Uterus (tissue), 4 donors: ENCODE measurements around the gene BRINP3. TPM values are rescaled to one million over a fixed set of nuclear protein-coding genes. Genes with fewer than 3 reads are reported as not detected.

Experiments
- DNase-seq, 2 donors: peaks; one replicate each; pipeline ENCODE4 v3.0.0-alpha.2; 2019 to 2020
- H3K27ac ChIP-seq, 2 donors: fragments of 200-600 bp; sonication (generic); 1 replicate in 1 of 2; 2 replicates in 1 of 2; pipeline ENCODE4 v1.5.1; 2016 to 2018
- H3K27me3 ChIP-seq, 2 donors: fragments of 200-600 bp; sonication (generic); one replicate each; pipeline ENCODE4 v1.5.1; 2018 to 2019; ENCODE audit warnings: control low read depth in 1 of 2
- H3K36me3 ChIP-seq, 2 donors: fragments of 200-600 bp; sonication (generic); one replicate each; pipeline ENCODE4 v1.5.1; 2019; ENCODE audit warnings: control low read depth in 1 of 2
- H3K4me1 ChIP-seq, 2 donors: fragments of 200-600 bp; sonication (generic); one replicate each; pipeline ENCODE4 v1.5.1; 2018 to 2019; ENCODE audit warnings: control low read depth in 1 of 2
- H3K4me3 ChIP-seq, 2 donors: fragments of 200-600 bp; sonication (generic); 1 replicate in 1 of 2; 2 replicates in 1 of 2; pipeline ENCODE4 v1.5.1; 2018 to 2019; ENCODE audit warnings: mild to moderate bottlenecking in 1 of 2
- H3K9me3 ChIP-seq, 2 donors: fragments of 200-600 bp; sonication (generic); one replicate each; pipeline ENCODE4 v1.5.1; 2019; ENCODE audit warnings: control low read depth in 1 of 2
- CTCF ChIP-seq, 4 experiments: fragments of 200-600 bp in 2 of 4; fragments of 450-650 bp in 2 of 4; sonication (generic) in 2 of 4; IDR thresholded peaks; one replicate each; pipeline ENCODE4 v1.5.1; 2016 to 2019; ENCODE audit warnings: antibody characterized with exemption in 4 of 4, mild to moderate bottlenecking in 2 of 4, moderate library complexity in 1 of 4
- POLR2A ChIP-seq, 2 donors: fragments of 450-650 bp; IDR thresholded peaks; one replicate each; pipeline ENCODE4 v1.6.1; 2016; ENCODE audit warnings: antibody characterized with exemption in 2 of 2, mild to moderate bottlenecking in 1 of 2, moderate library complexity in 1 of 2
- intact Hi-C: fragments of 100-400 bp; cut with DNase I; formaldehyde crosslinking; loops from one replicate; pipeline ENCODE4 v1.15.1; 2023; ENCODE audit warnings: low total_unique reads
- total RNA-seq, 4 donors: library from RNA; depleted of rRNA in 3 of 4; stranded (reverse); fragments of >200 nt in 3 of 4; gene quantifications; one replicate each; pipeline versions ENCODE4 v1.1.0 to v1.2.4, GENCODE V29; 2014 to 2023
- donor health status: DM: yes; HTN: yes; CAD: no.

The BRINP3 gene
- total RNA-seq, 4 donors from 2014 or later: under 0.01 to 39.7 (median 0.76) TPM; not detected in 1

- TF ChIP-seq POLR2A (IDR thresholded peaks at IDR 0.05): no peak
- no peak for TF ChIP-seq CTCF (IDR thresholded peaks at IDR 0.05)
- DNase-seq: no peak
- H3K4me1 ChIP-seq: no peaks in the 10 kb centered on the region
- no peak overlapping the region for H3K27ac ChIP-seq
- no peaks in the 10 kb centered on the region for H3K27me3 ChIP-seq
- no peaks in the 10 kb centered on the region for H3K36me3 ChIP-seq
- intact Hi-C loops: no loop called here
- no peak overlapping the region for H3K4me3 ChIP-seq
- no peaks in the 10 kb centered on the region for H3K9me3 ChIP-seq
These were observed 202.9 kb downstream of the BRINP3 start for GRCh38 chr1:190274721-190275120.

DNA sequence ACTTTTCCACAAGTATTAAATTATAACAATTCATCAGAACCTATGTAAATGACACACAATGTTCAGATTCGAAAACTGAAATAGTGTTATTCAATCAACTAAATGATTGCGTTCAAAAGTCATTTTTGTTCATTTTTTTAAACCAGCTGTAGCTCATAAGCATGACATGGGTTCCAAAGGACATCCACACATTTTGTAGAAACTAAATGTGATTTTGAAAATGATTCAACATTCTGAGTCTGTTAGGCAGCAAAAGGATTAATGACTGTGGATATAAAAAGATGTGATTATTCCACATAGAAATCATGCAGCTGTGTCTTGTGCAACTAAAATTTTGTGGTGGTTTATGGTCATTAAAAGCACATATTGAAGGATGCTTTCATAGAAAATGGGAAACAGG is 204.5 kb downstream of the BRINP3 start:
- no peaks in the 10 kb centered on the region for H3K36me3 ChIP-seq
- intact Hi-C loops: no loop called here
- no peak for DNase-seq
- TF ChIP-seq CTCF (IDR thresholded peaks at IDR 0.05) (no peak), POLR2A (IDR thresholded peaks at IDR 0.05) (no peak)
- H3K27ac ChIP-seq: no peak overlapping the region
- H3K4me3 ChIP-seq: no peak overlapping the region
- H3K4me1 ChIP-seq: no peaks in the 10 kb centered on the region
- H3K27me3 ChIP-seq: no peaks in the 10 kb centered on the region
- H3K9me3 ChIP-seq: no peaks in the 10 kb centered on the region

GRCh38 chr1:190262538-190262937 is 215.1 kb downstream of the BRINP3 start:
- intact Hi-C loops: no loop called here
- Histone ChIP-seq H3K27me3 (no peaks in the 10 kb centered on the region), H3K36me3 (no peaks in the 10 kb centered on the region), H3K4me1 (no peaks in the 10 kb centered on the region), H3K9me3 (no peaks in the 10 kb centered on the region), H3K27ac (no peak overlapping the region), H3K4me3 (no peak overlapping the region)
- DNase-seq: no peak
- no peak for TF ChIP-seq CTCF (IDR thresholded peaks at IDR 0.05)
- TF ChIP-seq POLR2A (IDR thresholded peaks at IDR 0.05): no peak

GRCh38 chr1:190259424-190259823 is 218.2 kb downstream of the BRINP3 start:
- intact Hi-C loops: no loop called here
- no peak for DNase-seq
- Histone ChIP-seq H3K4me3 (no peak overlapping the region), H3K27ac (no peak overlapping the region), H3K27me3 (no peaks in the 10 kb centered on the region), H3K9me3 (no peaks in the 10 kb centered on the region), H3K4me1 (no peaks in the 10 kb centered on the region), H3K36me3 (no peaks in the 10 kb centered on the region)
- TF ChIP-seq POLR2A (IDR thresholded peaks at IDR 0.05) (no peak), CTCF (IDR thresholded peaks at IDR 0.05) (no peak)

- no peaks in the 10 kb centered on the region for H3K27me3 ChIP-seq
- no peaks in the 10 kb centered on the region for H3K36me3 ChIP-seq
- H3K4me1 ChIP-seq: no peaks in the 10 kb centered on the region
- H3K27ac ChIP-seq: no peak overlapping the region
- intact Hi-C loops: no loop called here
- no peaks in the 10 kb centered on the region for H3K9me3 ChIP-seq
- no peak for DNase-seq
- TF ChIP-seq CTCF (IDR thresholded peaks at IDR 0.05): no peak
- TF ChIP-seq POLR2A (IDR thresholded peaks at IDR 0.05): no peak
- H3K4me3 ChIP-seq: no peak overlapping the region
These were observed 219.7 kb downstream of the BRINP3 start for GRCh38 chr1:190258003-190258402.
